ENCODE results near the gene ARHGAP6.

ARHGAP6 gene

DNA sequence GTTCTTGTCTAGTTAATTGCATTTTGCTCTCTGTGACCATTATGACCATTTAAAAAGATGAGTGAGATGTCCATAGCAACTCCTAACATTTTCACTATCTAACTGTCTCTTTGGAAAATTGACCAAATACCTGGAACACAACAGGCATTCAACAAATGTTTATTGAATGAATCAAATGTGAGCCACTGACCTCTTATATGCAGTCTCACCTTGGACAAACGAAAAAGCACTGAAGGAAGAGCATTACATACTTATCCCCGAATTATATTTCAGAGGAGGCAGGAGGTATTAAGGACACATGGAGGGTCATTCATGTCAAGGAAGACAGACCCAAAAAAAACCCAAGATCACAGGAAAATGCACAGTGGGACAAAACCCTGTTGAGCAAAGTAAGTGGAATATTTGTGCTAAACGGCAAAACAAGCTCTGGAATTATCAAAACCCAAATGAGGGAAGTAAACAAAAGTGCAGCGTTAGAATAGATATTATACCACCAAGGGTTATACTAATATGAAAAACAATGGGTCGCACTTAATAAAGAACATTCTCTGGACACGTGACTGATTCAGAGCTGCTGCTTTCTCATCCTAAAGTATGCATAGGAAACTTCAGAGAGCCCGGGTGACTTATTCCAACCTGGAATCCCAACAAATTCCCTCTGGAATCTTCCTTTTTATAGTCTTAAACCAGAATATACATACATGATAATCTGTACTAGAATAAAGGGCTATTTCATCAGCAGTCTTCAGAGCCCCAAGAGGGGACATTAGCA is 240.6 kb downstream of the ARHGAP6 start:
- peak overlapping the region; percentile 75 for H3K4me3 ChIP-seq (ENCODE audit: low read depth, low read length)
- no peak for DNase-seq (ENCODE audit: low read depth)
- TF ChIP-seq, protein P1, sequence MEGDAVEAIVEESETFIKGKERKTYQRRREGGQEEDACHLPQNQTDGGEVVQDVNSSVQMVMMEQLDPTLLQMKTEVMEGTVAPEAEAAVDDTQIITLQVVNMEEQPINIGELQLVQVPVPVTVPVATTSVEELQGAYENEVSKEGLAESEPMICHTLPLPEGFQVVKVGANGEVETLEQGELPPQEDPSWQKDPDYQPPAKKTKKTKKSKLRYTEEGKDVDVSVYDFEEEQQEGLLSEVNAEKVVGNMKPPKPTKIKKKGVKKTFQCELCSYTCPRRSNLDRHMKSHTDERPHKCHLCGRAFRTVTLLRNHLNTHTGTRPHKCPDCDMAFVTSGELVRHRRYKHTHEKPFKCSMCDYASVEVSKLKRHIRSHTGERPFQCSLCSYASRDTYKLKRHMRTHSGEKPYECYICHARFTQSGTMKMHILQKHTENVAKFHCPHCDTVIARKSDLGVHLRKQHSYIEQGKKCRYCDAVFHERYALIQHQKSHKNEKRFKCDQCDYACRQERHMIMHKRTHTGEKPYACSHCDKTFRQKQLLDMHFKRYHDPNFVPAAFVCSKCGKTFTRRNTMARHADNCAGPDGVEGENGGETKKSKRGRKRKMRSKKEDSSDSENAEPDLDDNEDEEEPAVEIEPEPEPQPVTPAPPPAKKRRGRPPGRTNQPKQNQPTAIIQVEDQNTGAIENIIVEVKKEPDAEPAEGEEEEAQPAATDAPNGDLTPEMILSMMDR (IDR thresholded peaks at IDR 0.05; ENCODE audit: control insufficient read depth, extremely low read depth, insufficient read depth): no peak

DNA sequence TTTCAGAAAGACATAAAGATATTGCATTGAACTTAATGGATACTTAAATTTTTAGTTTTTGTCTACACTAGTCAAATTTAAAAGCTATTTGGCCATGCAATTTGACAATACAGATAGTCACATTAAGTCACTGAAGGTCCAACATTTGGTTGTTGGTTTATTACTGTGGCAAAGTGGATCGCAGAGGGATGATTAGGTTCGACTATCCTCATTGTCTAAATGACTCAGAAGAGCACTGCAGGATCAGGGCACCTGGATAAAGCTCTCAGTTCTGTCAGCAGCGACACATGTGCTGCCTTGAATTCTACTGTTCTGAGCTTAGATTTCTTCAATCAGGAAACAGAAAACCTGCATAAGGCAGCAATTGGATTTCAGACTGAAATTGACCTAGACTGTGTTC is 241.8 kb downstream of the ARHGAP6 start:
- no peak overlapping the region for H3K4me3 ChIP-seq (ENCODE audit: low read depth, low read length)
- no peak for DNase-seq (ENCODE audit: low read depth)
- TF ChIP-seq, protein P1 (IDR thresholded peaks at IDR 0.05; ENCODE audit: control insufficient read depth, extremely low read depth, insufficient read depth): no peak

DNA sequence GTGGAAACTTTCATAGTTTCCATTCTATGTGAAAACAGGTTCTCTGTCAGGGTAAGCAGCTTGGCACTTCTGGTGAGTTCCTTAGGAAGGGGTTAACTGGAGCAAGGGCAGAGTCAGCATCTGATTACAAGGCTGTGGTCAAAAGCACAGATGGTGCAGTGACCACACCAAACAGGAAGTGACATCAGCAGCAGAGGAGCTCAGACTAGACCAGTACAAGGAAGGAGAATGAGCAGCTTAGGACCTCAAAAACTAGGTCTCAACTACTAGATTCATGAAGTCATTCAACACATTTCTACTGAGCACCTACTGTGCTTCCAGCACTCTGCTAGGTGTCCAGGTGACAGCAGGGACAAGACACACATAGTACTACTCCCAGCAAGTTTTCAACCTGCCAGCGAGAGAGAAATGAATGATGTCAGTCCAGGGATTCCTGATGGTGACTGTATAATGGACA is 242.3 kb downstream of the ARHGAP6 start:
- TF ChIP-seq, protein P1 (IDR thresholded peaks at IDR 0.05; ENCODE audit: control insufficient read depth, extremely low read depth, insufficient read depth): no peak
- no peak overlapping the region for H3K4me3 ChIP-seq (ENCODE audit: low read depth, low read length)
- DNase-seq (ENCODE audit: low read depth): peak; percentile 38

DNA sequence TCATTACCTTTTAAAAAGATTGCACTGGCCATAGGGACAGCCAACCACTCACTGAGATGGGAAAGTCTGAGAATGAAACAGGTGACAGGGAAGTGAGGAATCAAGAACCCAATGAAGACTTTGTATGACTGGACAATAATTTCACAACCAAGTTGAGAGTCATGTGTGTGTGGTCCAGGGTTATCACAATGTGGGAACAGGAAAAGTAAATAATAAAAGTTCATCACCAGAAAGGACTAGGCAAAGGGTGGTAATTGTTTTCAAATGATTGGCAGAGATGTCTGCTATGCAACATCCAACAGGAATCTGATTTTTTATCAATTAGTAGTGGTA is 243.2 kb downstream of the ARHGAP6 start:
- H3K4me3 ChIP-seq (ENCODE audit: low read depth, low read length): no peak overlapping the region
- TF ChIP-seq, protein P1 (IDR thresholded peaks at IDR 0.05; ENCODE audit: control insufficient read depth, extremely low read depth, insufficient read depth): no peak
- peak; percentile 58 for DNase-seq (ENCODE audit: low read depth)

DNA sequence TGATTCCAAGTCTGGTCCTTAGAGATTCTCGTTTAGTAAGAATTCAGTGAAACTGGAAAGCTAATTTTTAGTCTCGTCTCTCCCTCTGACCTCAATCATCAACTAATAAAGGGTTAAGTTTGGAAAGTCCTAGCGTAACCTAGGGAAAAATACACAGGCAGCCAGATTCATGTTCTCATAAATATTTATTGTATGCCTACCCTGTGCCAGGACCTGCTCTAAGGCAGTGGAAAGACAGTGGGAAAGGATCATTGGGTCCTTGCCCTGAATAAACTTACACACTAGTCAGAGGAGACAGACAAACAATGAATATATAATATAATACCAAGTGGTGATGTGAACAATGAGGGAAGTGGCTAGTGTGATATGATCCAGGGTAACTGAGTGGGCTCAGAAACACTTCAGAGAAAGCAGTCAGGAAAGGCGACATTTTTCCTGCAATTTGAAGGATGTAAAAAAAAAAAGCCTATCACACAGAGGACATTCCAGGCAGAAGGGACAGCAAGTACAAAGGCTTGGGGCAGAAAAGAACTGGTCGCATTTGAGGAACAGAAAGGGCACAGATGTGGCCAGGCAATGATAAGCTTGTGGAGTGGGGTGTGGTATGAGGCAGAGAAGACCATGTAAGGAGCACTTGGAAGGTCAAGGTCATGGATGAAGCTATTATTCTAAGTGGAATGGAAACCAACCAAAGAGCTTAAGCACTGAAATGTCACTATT is 243.8 kb downstream of the ARHGAP6 start:
- H3K4me3 ChIP-seq (ENCODE audit: low read depth, low read length): no peak overlapping the region
- peak; percentile 96 for DNase-seq (ENCODE audit: low read depth)
- TF ChIP-seq, protein P1 (IDR thresholded peaks at IDR 0.05; ENCODE audit: control insufficient read depth, extremely low read depth, insufficient read depth): no peak

DNA sequence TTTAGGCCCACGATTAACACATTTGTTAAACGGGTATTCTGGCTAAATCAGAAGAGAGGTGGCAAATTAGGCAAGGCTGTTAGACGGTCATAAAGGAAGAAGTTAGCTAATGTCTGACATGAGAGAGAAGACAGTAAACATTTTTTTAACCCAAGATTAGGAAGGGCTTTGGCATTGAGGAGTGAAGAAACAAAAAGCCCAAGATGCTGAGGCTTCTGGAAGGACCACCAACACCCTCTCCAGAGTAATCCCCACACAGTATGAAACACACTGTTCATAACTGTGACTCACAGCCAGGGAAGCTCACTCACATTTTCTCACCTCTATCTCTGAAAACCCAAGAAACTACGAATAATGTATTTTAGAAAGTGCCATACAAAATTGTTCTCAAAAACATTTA is 244.9 kb downstream of the ARHGAP6 start:
- TF ChIP-seq, protein P1 (IDR thresholded peaks at IDR 0.05; ENCODE audit: control insufficient read depth, extremely low read depth, insufficient read depth): no peak
- no peak overlapping the region; the same call in 1 of the 2 replicates for H3K4me3 ChIP-seq (ENCODE audit: low read depth, low read length)
- no peak for DNase-seq (ENCODE audit: low read depth)
